DND-41 (cell line): ENCODE data around the gene TMEM132C.
A peak's percentile ranks its signal among the peaks of the same experiment; 100 is the strongest.

ENCODE experiments used
- ATAC-seq: fragments of 200-7000 bp; cut with Tn5 transposase; 3 replicates; pipeline ENCODE4 v1.9.1; 2021; ENCODE audit warnings: low read depth; ENCODE audit not compliant: insufficient read depth
- DNase-seq: peaks from one replicate; pipeline ENCODE4 v3.0.0-alpha.2; 2020
- H2AFZ ChIP-seq: 2 replicates; pipeline ENCODE4 v1.6.0; 2012; ENCODE audit warnings: low read depth, low read length
- H3K27ac ChIP-seq: 2 replicates; pipeline ENCODE4 v1.5.1; 2012; ENCODE audit warnings: low read length, inconsistent platforms
- H3K27me3 ChIP-seq: fragments of 200-600 bp; sonication (generic); 2 replicates; pipeline ENCODE4 v1.6.0; 2012; ENCODE audit warnings: low read length, mild to moderate bottlenecking, inconsistent platforms; ENCODE audit not compliant: insufficient read depth, poor library complexity
- H3K36me3 ChIP-seq: 2 replicates; pipeline ENCODE4 v1.5.1; 2012; ENCODE audit warnings: low read length, inconsistent platforms; ENCODE audit not compliant: insufficient read depth
- H3K4me1 ChIP-seq: 2 replicates; pipeline ENCODE4 v1.5.1; 2012; ENCODE audit warnings: mild to moderate bottlenecking, low read length; ENCODE audit not compliant: insufficient read depth
- H3K4me2 ChIP-seq: 2 replicates; pipeline ENCODE4 v1.6.0; 2012; ENCODE audit warnings: mild to moderate bottlenecking, moderate library complexity, low read length, inconsistent platforms; ENCODE audit not compliant: insufficient read depth
- H3K4me3 ChIP-seq, 2 experiments: fragments of 200-600 bp in 1 of 2; shearing (Covaris generic) in 1 of 2; 2 replicates each; pipeline ENCODE4 v1.5.1; 2012 to 2016; ENCODE audit warnings: inconsistent platforms in 2 of 2, low read length in 2 of 2, mild to moderate bottlenecking in 2 of 2, low read depth in 1 of 2, moderate library complexity in 1 of 2
- H3K79me2 ChIP-seq: 2 replicates; pipeline ENCODE4 v1.6.0; 2012; ENCODE audit warnings: low read length, inconsistent platforms; ENCODE audit not compliant: insufficient read depth
- H3K9ac ChIP-seq: 2 replicates; pipeline ENCODE4 v1.6.0; 2012; ENCODE audit warnings: low read depth, mild to moderate bottlenecking, inconsistent platforms, low read length, moderate library complexity
- H3K9me3 ChIP-seq: 2 replicates; pipeline ENCODE4 v1.5.1; 2012; ENCODE audit warnings: low read length, moderate library complexity, mild to moderate bottlenecking, inconsistent platforms; ENCODE audit not compliant: insufficient read depth, severe bottlenecking
- H4K20me1 ChIP-seq: 2 replicates; pipeline ENCODE4 v1.6.0; 2012; ENCODE audit warnings: low read length; ENCODE audit not compliant: insufficient read depth
- CTCF ChIP-seq: IDR thresholded peaks from 2 replicates; pipeline ENCODE4 v1.5.1; 2012; ENCODE audit warnings: borderline replicate concordance, low read length, moderate library complexity, mild to moderate bottlenecking; ENCODE audit not compliant: poor library complexity, severe bottlenecking; ENCODE audit errors: extremely low read depth
- EZH2 ChIP-seq: IDR thresholded peaks from 3 replicates; pipeline ENCODE4 v1.6.1; 2012; ENCODE audit warnings: borderline replicate concordance, low read depth, mild to moderate bottlenecking, moderate library complexity, low read length, inconsistent platforms; ENCODE audit not compliant: severe bottlenecking

Gene TMEM132C

GRCh38 chr12:128383357-128383937, 116.5 kb downstream of the TMEM132C start:
- H3K27me3 ChIP-seq = no peaks in the 10 kb centered on the region
- DNase-seq = no peak
- no peak for ATAC-seq
- H3K4me1 ChIP-seq = no peaks in the 10 kb centered on the region
- no peak overlapping the region for H3K4me3 ChIP-seq
- H3K27ac ChIP-seq = no peak overlapping the region
- no peaks in the 10 kb centered on the region for H4K20me1 ChIP-seq
- no peak overlapping the region for H3K4me2 ChIP-seq
- no peak overlapping the region for H2AFZ ChIP-seq
- no peak for TF ChIP-seq EZH2
- no peak for TF ChIP-seq CTCF
- no peaks in the 10 kb centered on the region for H3K79me2 ChIP-seq
- H3K9ac ChIP-seq = no peak overlapping the region
- no peaks in the 10 kb centered on the region for H3K36me3 ChIP-seq
- no peaks in the 10 kb centered on the region for H3K9me3 ChIP-seq

- no peaks in the 10 kb centered on the region for H3K4me1 ChIP-seq
- H3K9me3 ChIP-seq = no peaks in the 10 kb centered on the region
- no peak for ATAC-seq
Observed at GRCh38 chr12:128385736-128386135, 118.8 kb downstream of the TMEM132C start.

GRCh38 chr12:128387811-128388422, 120.9 kb downstream of the TMEM132C start:
- H3K36me3 ChIP-seq = no peaks in the 10 kb centered on the region
- no peak overlapping the region for H3K4me2 ChIP-seq
- H3K9me3 ChIP-seq = no peaks in the 10 kb centered on the region
- H3K79me2 ChIP-seq = no peaks in the 10 kb centered on the region
- no peak overlapping the region for H2AFZ ChIP-seq
- no peak overlapping the region for H3K4me3 ChIP-seq
- no peak overlapping the region for H3K27ac ChIP-seq
- H3K27me3 ChIP-seq = no peaks in the 10 kb centered on the region
- DNase-seq (peak; percentile 16), ATAC-seq (no peak; the same call in 2 of the 3 replicates)
- H3K4me1 ChIP-seq = no peaks in the 10 kb centered on the region
- no peak overlapping the region for H3K9ac ChIP-seq
- no peaks in the 10 kb centered on the region for H4K20me1 ChIP-seq
- TF ChIP-seq CTCF = peak; percentile 54
- TF ChIP-seq EZH2 = no peak

More at GRCh38 chr12:128385736-128386135, 118.8 kb downstream of the TMEM132C start:
- H3K4me3 ChIP-seq = no peak overlapping the region
- H3K79me2 ChIP-seq = no peaks in the 10 kb centered on the region
- H3K27me3 ChIP-seq = no peaks in the 10 kb centered on the region
- no peaks in the 10 kb centered on the region for H3K36me3 ChIP-seq
- H3K9ac ChIP-seq = no peak overlapping the region
- no peak overlapping the region for H2AFZ ChIP-seq
- TF ChIP-seq EZH2 (no peak), CTCF (no peak)
- no peaks in the 10 kb centered on the region for H4K20me1 ChIP-seq
- DNase-seq = no peak
- no peak overlapping the region for H3K4me2 ChIP-seq
- H3K27ac ChIP-seq = no peak overlapping the region
